ENCODE data around the gene RNF181. TPM values are rescaled to one million over a fixed set of nuclear protein-coding genes. Genes with fewer than 3 reads are reported as not detected.
"Not testable (repeated sequence)": the region's sequence is repeated elsewhere in the genome, so short reads cannot be mapped to it uniquely, and the experiment has no call there.

The RNF181 gene
- total RNA-seq, 1 experiment from 2014 or later: 201 TPM

GRCh38 chr2:85584354-85584856 is 11.1 kb upstream of the RNF181 start, which contains the start of gene VAMP5:
TSS of gene VAMP5 (plus strand) at chr2:85584431. CDS start at chr2:85584491, 60 bp downstream.
- peak; percentile 66 for DNase-seq
- Histone ChIP-seq H3K36me3 (replicated peaks; ENCODE audit: control insufficient read depth, insufficient read depth, low read length) (no peaks in the 10 kb centered on the region), H3K27me3 (ENCODE audit: control insufficient read depth, insufficient read depth, low read length) (peaks cover 18% of the 10 kb centered on the region), H3K4me3 (ENCODE audit: insufficient read depth, low read depth, low read length) (peak within 1 kb of the TSS; percentile 53)

GRCh38 chr2:85584857-85585780 is 10.4 kb upstream of the RNF181 start:
- H3K4me3 ChIP-seq (ENCODE audit: insufficient read depth, low read depth, low read length): peak overlapping the region; percentile 53
- peaks cover 18% of the 10 kb centered on the region for H3K27me3 ChIP-seq (ENCODE audit: control insufficient read depth, insufficient read depth, low read length)
- DNase-seq: no peak
- H3K36me3 ChIP-seq (replicated peaks; ENCODE audit: control insufficient read depth, insufficient read depth, low read length): no peaks in the 10 kb centered on the region

GRCh38 chr2:85585781-85586105 is 9.8 kb upstream of the RNF181 start:
- H3K27me3 ChIP-seq (ENCODE audit: control insufficient read depth, insufficient read depth, low read length): peaks cover 18% of the 10 kb centered on the region
- no peak for DNase-seq
- H3K36me3 ChIP-seq (replicated peaks; ENCODE audit: control insufficient read depth, insufficient read depth, low read length): no peaks in the 10 kb centered on the region
- H3K4me3 ChIP-seq (ENCODE audit: insufficient read depth, low read depth, low read length): no peak overlapping the region

GRCh38 chr2:85588236-85588635 is 7.3 kb upstream of the RNF181 start:
- Histone ChIP-seq H3K4me3 (ENCODE audit: insufficient read depth, low read depth, low read length) (no peak overlapping the region), H3K27me3 (ENCODE audit: control insufficient read depth, insufficient read depth, low read length) (peaks cover 18% of the 10 kb centered on the region), H3K36me3 (replicated peaks; ENCODE audit: control insufficient read depth, insufficient read depth, low read length) (no peaks in the 10 kb centered on the region)
- peak; percentile 32 for DNase-seq

- Histone ChIP-seq H3K27me3 (ENCODE audit: control insufficient read depth, insufficient read depth, low read length) (peaks cover 16% of the 10 kb centered on the region), H3K4me3 (ENCODE audit: insufficient read depth, low read depth, low read length) (no peak overlapping the region), H3K36me3 (replicated peaks; ENCODE audit: control insufficient read depth, insufficient read depth, low read length) (no peaks in the 10 kb centered on the region)
- no peak for DNase-seq
Observed at GRCh38 chr2:85588645-85589044, 6.9 kb upstream of the RNF181 start.

GRCh38 chr2:85589181-85589580 is 6.4 kb upstream of the RNF181 start:
- H3K4me3 ChIP-seq (ENCODE audit: insufficient read depth, low read depth, low read length): no peak overlapping the region
- H3K36me3 ChIP-seq (replicated peaks; ENCODE audit: control insufficient read depth, insufficient read depth, low read length): no peaks in the 10 kb centered on the region
- peaks cover 11% of the 10 kb centered on the region for H3K27me3 ChIP-seq (ENCODE audit: control insufficient read depth, insufficient read depth, low read length)
- no peak for DNase-seq

GRCh38 chr2:85589982-85590791 is 5.4 kb upstream of the RNF181 start:
- Histone ChIP-seq H3K36me3 (replicated peaks; ENCODE audit: control insufficient read depth, insufficient read depth, low read length) (no peaks in the 10 kb centered on the region), H3K4me3 (ENCODE audit: insufficient read depth, low read depth, low read length) (no peak overlapping the region), H3K27me3 (ENCODE audit: control insufficient read depth, insufficient read depth, low read length) (peaks cover 2% of the 10 kb centered on the region)
- DNase-seq: no peak

- DNase-seq: no peak
- no peaks in the 10 kb centered on the region for H3K36me3 ChIP-seq (replicated peaks; ENCODE audit: control insufficient read depth, insufficient read depth, low read length)
- H3K27me3 ChIP-seq (ENCODE audit: control insufficient read depth, insufficient read depth, low read length): no peaks in the 10 kb centered on the region
- H3K4me3 ChIP-seq (ENCODE audit: insufficient read depth, low read depth, low read length): no peak overlapping the region
Observed at GRCh38 chr2:85590950-85591349, 4.6 kb upstream of the RNF181 start.

GRCh38 chr2:85591563-85591962 is 4.0 kb upstream of the RNF181 start:
- no peaks in the 10 kb centered on the region for H3K27me3 ChIP-seq (ENCODE audit: control insufficient read depth, insufficient read depth, low read length)
- no peak overlapping the region for H3K4me3 ChIP-seq (ENCODE audit: insufficient read depth, low read depth, low read length)
- H3K36me3 ChIP-seq (replicated peaks; ENCODE audit: control insufficient read depth, insufficient read depth, low read length): no peaks in the 10 kb centered on the region
- DNase-seq: no peak

- H3K27me3 ChIP-seq (ENCODE audit: control insufficient read depth, insufficient read depth, low read length); H3K4me3 ChIP-seq (ENCODE audit: insufficient read depth, low read depth, low read length): not testable (repeated sequence)
Observed at GRCh38 chr2:85592299-85592698, 3.2 kb upstream of the RNF181 start.

GRCh38 chr2:85593023-85593422 is 2.5 kb upstream of the RNF181 start:
- Histone ChIP-seq H3K36me3 (replicated peaks; ENCODE audit: control insufficient read depth, insufficient read depth, low read length) (peaks cover 7% of the 10 kb centered on the region), H3K27me3 (ENCODE audit: control insufficient read depth, insufficient read depth, low read length) (no peaks in the 10 kb centered on the region), H3K4me3 (ENCODE audit: insufficient read depth, low read depth, low read length) (no peak overlapping the region)
- DNase-seq: no peak

More at GRCh38 chr2:85592299-85592698, 3.2 kb upstream of the RNF181 start:
- H3K36me3 ChIP-seq (replicated peaks; ENCODE audit: control insufficient read depth, insufficient read depth, low read length); DNase-seq: not testable (repeated sequence)

- Histone ChIP-seq H3K36me3 (replicated peaks; ENCODE audit: control insufficient read depth, insufficient read depth, low read length) (peaks cover 7% of the 10 kb centered on the region), H3K27me3 (ENCODE audit: control insufficient read depth, insufficient read depth, low read length) (no peaks in the 10 kb centered on the region), H3K4me3 (ENCODE audit: insufficient read depth, low read depth, low read length) (peak overlapping the region; percentile 87)
- no peak for DNase-seq
Observed at GRCh38 chr2:85594715-85595300, 737 bp upstream of the RNF181 start.

GRCh38 chr2:85596026-85596333 is 435 bp downstream of the RNF181 start:
- Histone ChIP-seq H3K27me3 (ENCODE audit: control insufficient read depth, insufficient read depth, low read length) (no peaks in the 10 kb centered on the region), H3K36me3 (replicated peaks; ENCODE audit: control insufficient read depth, insufficient read depth, low read length) (peaks cover 7% of the 10 kb centered on the region), H3K4me3 (ENCODE audit: insufficient read depth, low read depth, low read length) (peak overlapping the region; percentile 87)
- DNase-seq: peak; percentile 79

- H3K27me3 ChIP-seq (ENCODE audit: control insufficient read depth, insufficient read depth, low read length): no peaks in the 10 kb centered on the region
Observed at GRCh38 chr2:85596486-85597143, 1.1 kb downstream of the RNF181 start.

More at GRCh38 chr2:85596486-85597143, 1.1 kb downstream of the RNF181 start:
- no peak overlapping the region; the same call in 1 of the 2 replicates for H3K4me3 ChIP-seq (ENCODE audit: insufficient read depth, low read depth, low read length)
- DNase-seq: no peak
- peaks cover 7% of the 10 kb centered on the region for H3K36me3 ChIP-seq (replicated peaks; ENCODE audit: control insufficient read depth, insufficient read depth, low read length)

Data from H7 (cell line).